Activated naive CD4-positive, alpha-beta T cell treated with anti-CD3 and anti-CD28 coated beads, Interleukin-2, amount 50 U/mL, for 16 hours (primary cell): ENCODE results near the gene PPP1R9A.

ENCODE experiments used
- DNase-seq: peaks from one replicate; pipeline ENCODE4 v3.0.0-alpha.2; 2020

The PPP1R9A gene

GRCh38 chr7:95209788-95210187 lies 302.4 kb downstream of the PPP1R9A start:
- DNase-seq = no peak

GRCh38 chr7:95213148-95213547 lies 305.8 kb downstream of the PPP1R9A start:
- no peak for DNase-seq

- DNase-seq = no peak
Measured at GRCh38 chr7:95213809-95214492, 306.6 kb downstream of the PPP1R9A start.

GRCh38 chr7:95219721-95220120 lies 312.3 kb downstream of the PPP1R9A start:
- no peak for DNase-seq

GRCh38 chr7:95220328-95220727 lies 312.9 kb downstream of the PPP1R9A start:
- DNase-seq = no peak

- DNase-seq = no peak
Measured at GRCh38 chr7:95225301-95225700, 317.9 kb downstream of the PPP1R9A start.

GRCh38 chr7:95229301-95229700 lies 321.9 kb downstream of the PPP1R9A start:
- no peak for DNase-seq

GRCh38 chr7:95238252-95238943 lies 331.0 kb downstream of the PPP1R9A start:
- no peak for DNase-seq

- no peak for DNase-seq
Measured at GRCh38 chr7:95240921-95241320, 333.5 kb downstream of the PPP1R9A start.

- no peak for DNase-seq
Measured at GRCh38 chr7:95242266-95242665, 334.9 kb downstream of the PPP1R9A start.

GRCh38 chr7:95244616-95245015 lies 337.2 kb downstream of the PPP1R9A start:
- DNase-seq = no peak

- no peak for DNase-seq
Measured at GRCh38 chr7:95245828-95246500, 338.6 kb downstream of the PPP1R9A start.

- DNase-seq = no peak
Measured at GRCh38 chr7:95246831-95247370, 339.5 kb downstream of the PPP1R9A start.

GRCh38 chr7:95250571-95250970 lies 343.2 kb downstream of the PPP1R9A start:
- no peak for DNase-seq

GRCh38 chr7:95251966-95252365 lies 344.6 kb downstream of the PPP1R9A start:
- DNase-seq = no peak

- DNase-seq = no peak
Measured at GRCh38 chr7:95253986-95254385, 346.6 kb downstream of the PPP1R9A start.

GRCh38 chr7:95255691-95256090 lies 348.3 kb downstream of the PPP1R9A start:
- no peak for DNase-seq

GRCh38 chr7:95261895-95262415 lies 354.6 kb downstream of the PPP1R9A start:
- no peak for DNase-seq

- DNase-seq = no peak
Measured at GRCh38 chr7:95262875-95263274, 355.5 kb downstream of the PPP1R9A start.

GRCh38 chr7:95263785-95264362 lies 356.5 kb downstream of the PPP1R9A start:
- DNase-seq = no peak

- no peak for DNase-seq
Measured at GRCh38 chr7:95264363-95264891, 357.0 kb downstream of the PPP1R9A start.

- DNase-seq = no peak
Measured at GRCh38 chr7:95265634-95266033, 358.2 kb downstream of the PPP1R9A start.

GRCh38 chr7:95267754-95268153 lies 360.4 kb downstream of the PPP1R9A start:
- no peak for DNase-seq
